Measurements from ENCODE around the gene RBP3. TPM values are rescaled to one million over a fixed set of nuclear protein-coding genes. Genes with fewer than 3 reads are reported as not detected.

The RBP3 gene
- polyA plus RNA-seq, 1 donor (not counting 4 experiments of a cell fraction or from before 2014, with no cell fraction given): not detected

- H3K9me1 ChIP-seq (ENCODE audit: control insufficient read depth, extremely low read depth, insufficient read depth, low read length): no peaks in the 10 kb centered on the region
- dilution Hi-C loops (cut with MboI; ENCODE audit: extremely low pct_ligation_motif_present, low sequenced_read_pairs): no loop called here
- FAIRE-seq (no peak), DNase-seq (ENCODE audit: low read depth, low spot score) (no peak)
- H3K27me3 ChIP-seq (ENCODE audit: control insufficient read depth, extremely low read depth, insufficient read depth, low read length): peaks cover 4% of the 10 kb centered on the region
- H3K4me2 ChIP-seq (ENCODE audit: control insufficient read depth, extremely low read depth, insufficient read depth, low read depth, low read length): no peak overlapping the region
- no peak overlapping the region for H2AFZ ChIP-seq (ENCODE audit: control insufficient read depth, low read length)
- no peak overlapping the region for H3K9ac ChIP-seq (ENCODE audit: control insufficient read depth, extremely low read depth, insufficient read depth, low read length)
- TF ChIP-seq EZH2 (IDR thresholded peaks at IDR 0.05; ENCODE audit: low read length) (no peak), CTCF (optimal IDR thresholded peaks at IDR 0.05 in 1 of 3, IDR thresholded peaks at IDR 0.05 in 1 of 3, conservative IDR thresholded peaks at IDR 0.05 in 1 of 3; ENCODE audit: extremely low read depth in 1 of 3, insufficient read depth in 2 of 3, low read length in 3 of 3) (no peak)
- no peaks in the 10 kb centered on the region for H3K9me3 ChIP-seq (ENCODE audit: control insufficient read depth, low read depth, low read length)
- no peaks in the 10 kb centered on the region for H3K79me2 ChIP-seq (ENCODE audit: control insufficient read depth, insufficient read depth, low read length)
- no peaks in the 10 kb centered on the region for H3K36me3 ChIP-seq (ENCODE audit: control insufficient read depth in 2 of 2, extremely low read depth in 1 of 2, insufficient read depth in 2 of 2, low read length in 2 of 2)
- no peak overlapping the region for H3K27ac ChIP-seq (ENCODE audit: control insufficient read depth, insufficient read depth, low read length)
- no peaks in the 10 kb centered on the region for H4K20me1 ChIP-seq (ENCODE audit: control insufficient read depth, extremely low read depth, insufficient read depth, low read length)
- no peak overlapping the region for H3K4me3 ChIP-seq (ENCODE audit: control insufficient read depth in 2 of 3, extremely low read depth in 1 of 3, insufficient read depth in 2 of 3, low read depth in 1 of 3, low read length in 3 of 3)
- peaks cover 10% of the 10 kb centered on the region for H3K4me1 ChIP-seq (ENCODE audit: control insufficient read depth, extremely low read depth, insufficient read depth, low read length)
These were observed 31.3 kb downstream of the RBP3 start for GRCh38 chr10:47379445-47379785.

- Histone ChIP-seq H3K9ac (ENCODE audit: control insufficient read depth, extremely low read depth, insufficient read depth, low read length) (no peak overlapping the region), H3K27me3 (ENCODE audit: control insufficient read depth, extremely low read depth, insufficient read depth, low read length) (peaks cover 4% of the 10 kb centered on the region), H3K9me1 (ENCODE audit: control insufficient read depth, extremely low read depth, insufficient read depth, low read length) (no peaks in the 10 kb centered on the region), H4K20me1 (ENCODE audit: control insufficient read depth, extremely low read depth, insufficient read depth, low read length) (no peaks in the 10 kb centered on the region), H3K9me3 (ENCODE audit: control insufficient read depth, low read depth, low read length) (no peaks in the 10 kb centered on the region), H3K4me3 (ENCODE audit: control insufficient read depth in 2 of 3, extremely low read depth in 1 of 3, insufficient read depth in 2 of 3, low read depth in 1 of 3, low read length in 3 of 3) (no peak overlapping the region), H3K27ac (ENCODE audit: control insufficient read depth, insufficient read depth, low read length) (no peak overlapping the region), H2AFZ (ENCODE audit: control insufficient read depth, low read length) (no peak overlapping the region), H3K79me2 (ENCODE audit: control insufficient read depth, insufficient read depth, low read length) (no peaks in the 10 kb centered on the region), H3K36me3 (ENCODE audit: control insufficient read depth in 2 of 2, extremely low read depth in 1 of 2, insufficient read depth in 2 of 2, low read length in 2 of 2) (no peaks in the 10 kb centered on the region), H3K4me2 (ENCODE audit: control insufficient read depth, extremely low read depth, insufficient read depth, low read depth, low read length) (no peak overlapping the region), H3K4me1 (ENCODE audit: control insufficient read depth, extremely low read depth, insufficient read depth, low read length) (peaks cover 10% of the 10 kb centered on the region)
- dilution Hi-C loops (cut with MboI; ENCODE audit: extremely low pct_ligation_motif_present, low sequenced_read_pairs): no loop called here
- DNase-seq (ENCODE audit: low read depth, low spot score) (no peak), FAIRE-seq (no peak)
- TF ChIP-seq CTCF (optimal IDR thresholded peaks at IDR 0.05 in 1 of 3, IDR thresholded peaks at IDR 0.05 in 1 of 3, conservative IDR thresholded peaks at IDR 0.05 in 1 of 3; ENCODE audit: extremely low read depth in 1 of 3, insufficient read depth in 2 of 3, low read length in 3 of 3) (no peak), EZH2 (IDR thresholded peaks at IDR 0.05; ENCODE audit: low read length) (no peak)
These were observed 31.7 kb downstream of the RBP3 start for GRCh38 chr10:47379901-47380300.

All from keratinocyte (primary cell).